ENCODE measurements around the gene MAPK12.
"Not testable (repeated sequence)": the region's sequence is repeated elsewhere in the genome, so short reads cannot be mapped to it uniquely, and the experiment has no call there.

The MAPK12 gene

GRCh38 chr22:50281957-50282356 lies 20.5 kb upstream of the MAPK12 start:
- DNase-seq (ENCODE audit: low spot score): no peak

GRCh38 chr22:50281384-50281760 lies 19.9 kb upstream of the MAPK12 start:
- DNase-seq (ENCODE audit: low spot score): no peak

GRCh38 chr22:50280708-50281383 lies 19.4 kb upstream of the MAPK12 start:
- DNase-seq (ENCODE audit: low spot score): no peak

GRCh38 chr22:50280022-50280707 lies 18.7 kb upstream of the MAPK12 start:
- DNase-seq (ENCODE audit: low spot score): no peak

GRCh38 chr22:50278956-50279619 lies 17.6 kb upstream of the MAPK12 start:
- DNase-seq (ENCODE audit: low spot score): no peak

- no peak for DNase-seq (ENCODE audit: low spot score)
Observed at GRCh38 chr22:50278461-50278860, 17.0 kb upstream of the MAPK12 start.

GRCh38 chr22:50277761-50278160 lies 16.3 kb upstream of the MAPK12 start:
- no peak for DNase-seq (ENCODE audit: low spot score)

- DNase-seq (ENCODE audit: low spot score): no peak
Observed at GRCh38 chr22:50276143-50276542, 14.7 kb upstream of the MAPK12 start.

- no peak for DNase-seq (ENCODE audit: low spot score)
Observed at GRCh38 chr22:50275181-50276055, 13.9 kb upstream of the MAPK12 start.

- no peak for DNase-seq (ENCODE audit: low spot score)
Observed at GRCh38 chr22:50274771-50275170, 13.3 kb upstream of the MAPK12 start.

- no peak for DNase-seq (ENCODE audit: low spot score)
Observed at GRCh38 chr22:50274311-50274710, 12.8 kb upstream of the MAPK12 start.

GRCh38 chr22:50273781-50274180 lies 12.3 kb upstream of the MAPK12 start:
- not testable (repeated sequence) for DNase-seq (ENCODE audit: low spot score)

GRCh38 chr22:50273352-50273751 lies 11.9 kb upstream of the MAPK12 start:
- not testable (repeated sequence) for DNase-seq (ENCODE audit: low spot score)

- DNase-seq (ENCODE audit: low spot score): no peak
Observed at GRCh38 chr22:50272044-50272802, 10.7 kb upstream of the MAPK12 start.

GRCh38 chr22:50271519-50271970 lies 10.1 kb upstream of the MAPK12 start:
- no peak for DNase-seq (ENCODE audit: low spot score)

GRCh38 chr22:50270666-50271394 lies 9.3 kb upstream of the MAPK12 start:
- no peak for DNase-seq (ENCODE audit: low spot score)

- no peak for DNase-seq (ENCODE audit: low spot score)
Observed at GRCh38 chr22:50269970-50270665, 8.6 kb upstream of the MAPK12 start, which contains the start of gene MAPK11. Gene MAPK11, minus strand, starts transcription at chr22:50270380. Its CDS starts 88 bp downstream, at chr22:50270292.

- DNase-seq (ENCODE audit: low spot score): no peak
Observed at GRCh38 chr22:50269573-50269969, 8.1 kb upstream of the MAPK12 start.

GRCh38 chr22:50268655-50269113 lies 7.2 kb upstream of the MAPK12 start:
- no peak for DNase-seq (ENCODE audit: low spot score)
